A172 (cell line): Measurements from ENCODE around the gene CFAP45. TPM values are rescaled to one million over a fixed set of nuclear protein-coding genes. Genes with fewer than 3 reads are reported as not detected.
A peak's percentile ranks its signal among the peaks of the same experiment; 100 is the strongest.
"Not testable (repeated sequence)": the region's sequence is repeated elsewhere in the genome, so short reads cannot be mapped to it uniquely, and the experiment has no call there.

Source experiments
- DNase-seq: peaks from one replicate; pipeline ENCODE4 v3.0.0-alpha.2; 2015; ENCODE audit warnings: low spot score
- total RNA-seq: library from RNA; depleted of rRNA; stranded (reverse); fragments of >200 nt; shearing (Covaris generic); gene quantifications from 2 replicates; pipeline ENCODE4 v1.2.3, GENCODE V29; 2014

Gene CFAP45
- total RNA-seq, 1 experiment from 2014 or later, result 2.4 TPM

DNA sequence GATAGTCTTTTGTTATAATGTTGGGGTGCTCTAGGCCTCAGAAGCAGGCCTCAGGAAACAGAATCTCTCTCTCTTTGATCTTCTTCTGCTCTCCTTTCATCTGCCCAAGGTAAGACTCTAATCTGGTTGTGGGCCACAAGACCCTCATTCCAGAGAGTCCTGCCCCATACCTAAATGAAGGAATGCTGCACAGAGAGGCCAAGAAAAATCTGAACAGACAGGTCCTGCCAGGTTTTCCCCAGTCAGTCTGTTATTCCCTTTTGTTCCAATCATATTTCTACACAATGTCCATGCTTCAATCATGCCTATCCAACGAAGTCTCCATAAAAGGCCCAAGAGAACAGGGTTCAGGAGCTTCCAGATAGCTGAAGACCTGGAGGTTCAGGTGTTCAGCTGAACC lies 7.0 kb upstream of the CFAP45 start:
- no peak for DNase-seq

DNA sequence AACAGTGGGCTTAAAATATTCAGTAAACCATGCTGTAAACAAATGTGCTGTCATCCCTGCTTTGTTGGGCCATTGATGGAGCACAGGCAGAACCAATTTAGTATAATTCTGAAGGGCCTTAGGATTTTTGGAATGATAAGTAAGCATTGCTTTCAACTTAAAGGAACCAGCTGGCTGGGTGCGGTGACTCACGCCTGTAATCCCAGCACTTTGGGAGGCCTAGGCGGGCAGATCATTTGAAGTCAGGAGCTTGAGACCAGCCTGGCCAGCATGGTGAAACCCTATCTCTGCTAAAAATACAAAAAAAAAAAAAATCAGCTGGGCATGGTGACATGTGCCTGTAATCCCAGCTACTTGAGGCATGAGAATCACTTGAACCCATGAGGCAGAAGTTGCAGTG lies 4.1 kb upstream of the CFAP45 start:
- not testable (repeated sequence) for DNase-seq

GRCh38 chr1:159902541-159902940 lies 2.6 kb upstream of the CFAP45 start:
- DNase-seq, result no peak

- DNase-seq, result no peak
These were observed 893 bp upstream of the CFAP45 start for GRCh38 chr1:159900755-159901360.

GRCh38 chr1:159899634-159900033 lies 331 bp downstream of the CFAP45 start:
- DNase-seq, result not testable (repeated sequence)

DNA sequence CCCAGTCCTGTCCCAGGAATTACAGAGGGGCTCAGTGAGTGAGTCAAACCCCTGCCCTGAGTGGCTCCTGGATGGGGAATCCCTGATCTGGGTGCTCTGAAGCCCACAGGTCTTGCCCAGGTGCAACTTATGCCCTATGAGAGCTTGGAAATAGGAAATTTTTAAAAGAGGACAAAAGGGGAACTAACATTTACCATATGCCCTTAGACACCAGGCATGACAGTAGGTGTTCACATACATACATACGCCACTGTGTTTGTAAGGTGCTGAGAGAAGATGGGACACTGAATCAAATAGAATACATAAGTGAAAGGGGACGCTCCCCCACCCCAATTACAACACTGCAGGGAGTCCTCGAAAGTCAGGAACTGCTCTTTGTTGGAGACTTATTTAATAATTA lies 1.4 kb downstream of the CFAP45 start:
- DNase-seq, result no peak

DNA sequence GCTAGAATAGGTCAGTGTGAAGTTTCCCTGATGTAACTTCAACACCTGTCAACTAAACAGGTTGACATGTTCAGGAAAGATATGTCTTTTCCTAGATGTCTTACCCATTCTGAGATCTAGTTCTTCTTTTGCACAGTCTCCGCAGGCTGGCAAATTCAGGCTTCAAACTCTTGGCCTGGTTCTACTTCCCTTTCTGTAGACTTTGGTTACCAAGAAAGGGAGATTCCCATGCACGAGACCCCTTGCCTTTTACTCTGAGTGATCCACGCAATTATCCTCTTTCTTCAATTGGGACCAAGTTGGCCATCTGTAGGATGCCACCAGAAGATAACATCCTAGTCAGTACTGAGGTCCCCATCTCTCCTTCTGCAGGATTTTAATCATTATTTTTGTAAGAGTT lies 2.0 kb downstream of the CFAP45 start:
- no peak for DNase-seq

GRCh38 chr1:159896546-159896930 lies 3.4 kb downstream of the CFAP45 start:
- no peak for DNase-seq

GRCh38 chr1:159895836-159896545 lies 4.0 kb downstream of the CFAP45 start:
- no peak for DNase-seq

DNA sequence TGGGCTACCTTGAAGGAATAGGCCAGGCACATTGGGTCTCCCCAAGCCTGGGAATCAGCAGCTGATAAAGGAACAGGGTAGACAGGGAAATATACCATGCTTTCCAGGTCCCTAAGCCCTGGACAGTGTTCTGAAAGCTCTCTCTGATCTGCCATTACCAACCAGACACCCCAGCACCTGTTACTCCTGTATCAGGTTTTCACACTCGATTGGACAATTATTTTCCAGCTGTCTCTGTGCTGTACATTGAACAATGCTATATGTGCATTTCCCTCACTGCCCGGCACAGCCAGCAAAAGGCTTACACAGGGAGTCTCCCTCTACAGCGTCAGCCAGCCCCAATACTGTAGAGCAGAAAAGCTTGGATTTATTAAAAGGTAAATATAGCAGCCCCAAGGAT lies 4.7 kb downstream of the CFAP45 start:
- no peak for DNase-seq

DNA sequence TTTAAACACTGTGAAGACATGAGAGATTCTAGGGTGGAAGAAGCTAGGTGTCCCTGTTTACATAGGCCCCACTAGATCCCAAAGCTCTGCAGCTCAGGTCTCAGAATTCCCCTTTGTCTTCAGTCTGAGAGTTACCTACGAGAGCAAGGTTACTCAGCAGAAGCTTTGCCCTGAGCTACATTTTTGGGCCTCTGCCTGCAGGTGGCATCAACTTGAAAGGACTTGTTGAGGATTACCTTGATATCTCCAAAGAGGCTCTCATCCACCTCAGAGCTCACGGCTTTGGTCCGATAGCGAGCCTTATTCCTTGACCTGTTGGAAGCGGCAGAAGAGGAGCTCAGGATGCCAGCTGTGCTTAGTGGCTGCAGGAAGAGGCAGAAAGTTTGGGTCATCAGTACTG lies 7.0 kb downstream of the CFAP45 start:
- DNase-seq, result no peak

- DNase-seq, result peak; percentile 97
These were observed 8.4 kb downstream of the CFAP45 start for GRCh38 chr1:159891275-159892157.

DNA sequence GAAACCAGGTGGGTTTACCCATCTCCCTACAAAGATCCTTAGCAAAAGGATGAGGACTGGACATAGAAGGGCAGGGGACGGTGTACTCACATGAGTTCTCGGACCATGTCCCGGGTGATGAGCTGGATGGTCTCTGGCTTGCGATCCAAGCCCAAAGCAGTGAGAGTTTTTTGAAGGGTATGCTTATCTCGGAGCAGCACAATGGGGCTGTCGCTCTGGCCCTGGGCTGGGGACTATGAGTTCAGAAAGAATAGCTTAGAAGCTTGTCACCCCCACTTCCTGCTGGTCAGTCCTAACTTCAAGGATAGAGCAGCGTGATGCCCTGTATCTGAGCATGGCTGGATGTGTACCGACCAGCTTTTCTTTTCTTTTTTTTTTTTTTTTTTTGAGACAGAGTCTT lies 9.6 kb downstream of the CFAP45 start:
- peak; percentile 76 for DNase-seq

- DNase-seq, result peak; percentile 100
These were observed 10.1 kb downstream of the CFAP45 start for GRCh38 chr1:159889821-159890252.

DNA sequence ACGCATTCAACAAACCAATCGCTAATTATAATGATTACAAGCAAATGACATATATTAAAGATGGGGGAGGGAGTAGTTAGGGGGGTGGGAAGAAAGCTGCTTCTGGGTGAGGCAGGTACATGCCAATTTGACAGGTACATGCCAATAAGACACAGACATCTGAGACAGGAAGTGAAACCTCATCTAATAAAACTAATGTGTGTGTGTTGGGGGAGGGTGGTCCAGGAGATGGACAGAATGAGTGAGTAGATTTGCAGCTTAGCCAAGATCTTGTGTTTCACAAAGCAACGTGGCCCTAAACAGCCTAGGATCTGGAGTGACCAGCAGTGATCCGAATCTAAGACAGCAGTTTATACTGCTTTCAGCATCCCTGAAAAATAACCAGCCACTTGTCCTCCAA lies 10.8 kb downstream of the CFAP45 start:
- DNase-seq, result peak; percentile 56

DNA sequence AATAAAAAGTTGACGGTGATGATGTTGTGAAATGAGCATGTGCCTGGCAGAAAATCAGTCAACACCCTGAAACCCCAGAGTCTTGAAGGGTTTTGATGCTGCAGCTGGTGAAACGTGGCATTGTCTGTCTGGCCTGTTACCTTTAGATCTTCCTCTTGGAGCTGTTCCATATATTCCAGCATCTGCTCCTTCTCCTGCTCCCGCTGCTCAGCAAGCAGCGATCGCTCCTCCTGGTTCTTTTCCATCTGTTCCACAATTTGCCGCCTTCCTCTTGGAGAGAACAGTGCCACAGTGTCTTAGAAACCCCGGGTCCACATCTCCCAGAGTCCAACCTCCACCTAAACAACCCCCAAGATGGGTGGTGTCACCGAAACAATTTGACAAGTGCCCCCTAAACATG lies 15.7 kb downstream of the CFAP45 start:
- DNase-seq, result no peak

- DNase-seq, result no peak
These were observed 16.8 kb downstream of the CFAP45 start for GRCh38 chr1:159883134-159883533.

DNA sequence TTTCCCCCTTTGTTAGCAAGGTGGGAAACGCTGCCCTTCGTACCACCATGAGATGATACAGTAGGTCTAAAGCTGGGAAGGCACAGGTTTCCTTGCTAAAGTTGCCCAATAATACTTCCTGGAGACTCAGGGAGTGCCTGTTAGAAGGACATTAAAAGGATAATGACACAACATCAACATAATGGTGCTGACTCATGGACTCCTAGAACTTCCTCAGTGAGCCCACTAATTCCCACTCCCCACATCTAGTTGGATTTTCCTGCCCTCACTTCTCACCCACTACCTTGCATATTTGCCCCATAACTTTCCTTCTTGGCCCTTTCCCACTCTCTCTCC lies 17.5 kb downstream of the CFAP45 start:
- DNase-seq, result peak; percentile 89

- DNase-seq, result peak; percentile 100
These were observed 18.1 kb downstream of the CFAP45 start for GRCh38 chr1:159881622-159882526.

DNA sequence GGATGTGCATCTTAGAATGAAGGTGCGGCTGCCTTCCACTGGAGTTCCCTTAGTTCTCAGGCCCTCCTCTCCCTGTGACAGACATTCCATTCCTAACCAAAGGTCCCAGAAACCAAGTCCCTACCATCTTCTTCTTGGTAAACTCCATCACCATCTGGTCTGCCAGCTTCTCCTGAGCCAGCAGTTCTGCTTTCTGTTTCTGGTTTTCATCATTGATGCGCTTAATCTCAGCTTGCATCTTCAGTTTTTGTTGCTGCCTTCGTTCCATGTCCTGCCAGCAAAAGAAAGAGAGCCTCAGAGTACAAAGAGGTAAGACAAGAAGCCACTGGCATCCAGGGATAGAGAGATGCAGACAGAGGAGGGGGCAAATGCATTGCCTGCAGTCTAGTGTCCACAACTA lies 19.5 kb downstream of the CFAP45 start:
- DNase-seq, result no peak

DNA sequence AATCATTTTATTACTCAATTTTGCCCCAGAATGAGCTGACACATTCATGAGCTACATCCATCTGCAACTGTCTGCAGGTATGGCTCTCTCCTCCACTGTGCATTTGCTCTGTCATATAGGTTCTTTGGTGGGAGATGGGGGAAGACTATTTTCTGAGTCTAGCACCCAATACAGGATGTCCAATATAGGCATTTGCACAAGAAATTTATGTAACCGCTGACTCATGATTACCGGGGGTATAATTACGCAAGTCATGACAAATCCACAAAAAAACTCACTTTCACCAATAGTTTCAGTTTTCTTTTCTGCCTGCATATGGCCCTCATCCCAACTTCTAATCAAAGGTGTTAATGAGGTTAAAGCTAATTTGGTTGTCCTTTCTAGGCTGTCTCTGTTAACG lies 20.0 kb downstream of the CFAP45 start:
- peak; percentile 74 for DNase-seq

GRCh38 chr1:159879136-159879535 lies 20.8 kb downstream of the CFAP45 start:
- no peak for DNase-seq
